Right atrium auricular region (tissue), 2 donors: ENCODE data around the gene REG3G. TPM values are rescaled to one million over a fixed set of nuclear protein-coding genes. Genes with fewer than 3 reads are reported as not detected.

Experiments used
- DNase-seq: peaks from one replicate; pipeline ENCODE4 v3.0.0-alpha.2; 2019; ENCODE audit warnings: low spot score
- H3K27ac ChIP-seq, 2 donors: fragments of 200-600 bp; sonication (generic); 1 replicate in 1 of 2; 2 replicates in 1 of 2; pipeline ENCODE4 v1.5.1; 2016 to 2019
- H3K27me3 ChIP-seq, 2 donors: fragments of 200-600 bp; sonication (generic); one replicate each; pipeline versions ENCODE4 v1.5.1 to v1.6.0; 2017 to 2019
- H3K36me3 ChIP-seq: fragments of 200-600 bp; sonication (generic); one replicate; pipeline ENCODE4 v1.5.1; 2016
- H3K4me1 ChIP-seq, 2 donors: fragments of 200-600 bp; sonication (generic); one replicate each; pipeline versions ENCODE4 v1.5.1 to v1.6.0; 2017 to 2019
- H3K4me3 ChIP-seq, 2 donors: fragments of 200-600 bp; sonication (generic); 1 replicate in 1 of 2; 2 replicates in 1 of 2; pipeline ENCODE4 v1.5.1; 2017 to 2019; ENCODE audit warnings: mild to moderate bottlenecking in 1 of 2, moderate library complexity in 1 of 2
- H3K9me3 ChIP-seq, 2 donors: fragments of 200-600 bp; sonication (generic); one replicate each; pipeline ENCODE4 v1.5.1; 2019
- CTCF ChIP-seq, 2 donors: fragments of 200-600 bp; sonication (generic); IDR thresholded peaks; one replicate each; pipeline ENCODE4 v1.5.1; 2019; ENCODE audit warnings: antibody characterized with exemption in 2 of 2
- total RNA-seq, 2 donors: library from RNA; depleted of rRNA; stranded (reverse); fragments of >200 nt; gene quantifications; one replicate each; pipeline ENCODE4 v1.1.0, GENCODE V29; 2016

REG3G gene
- total RNA-seq, 2 donors from 2014 or later = not detected

DNA sequence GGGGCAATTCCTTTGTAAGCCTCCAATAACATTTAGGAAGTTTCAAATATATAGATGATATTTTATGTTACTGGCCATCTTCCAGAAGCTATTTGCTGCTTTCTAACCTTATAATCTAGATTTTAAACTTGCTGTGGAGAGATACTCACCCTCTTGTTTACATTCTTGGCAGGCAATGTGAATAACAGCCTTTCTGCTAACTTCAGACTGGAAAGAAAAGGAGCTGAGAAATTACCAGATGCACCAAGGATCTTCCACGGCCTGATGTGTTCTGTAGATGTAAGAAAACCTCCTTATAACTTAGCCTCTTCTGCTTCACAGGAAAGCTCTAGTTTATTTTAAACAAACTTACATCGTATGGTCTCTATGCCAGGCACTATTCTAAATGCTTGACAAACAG lies 45.6 kb downstream of the REG3G start:
- no peaks in the 10 kb centered on the region for H3K36me3 ChIP-seq
- H3K27ac ChIP-seq = no peak overlapping the region
- DNase-seq = no peak
- no peak overlapping the region for H3K4me3 ChIP-seq
- TF ChIP-seq CTCF (IDR thresholded peaks at IDR 0.05) = no peak
- no peaks in the 10 kb centered on the region for H3K4me1 ChIP-seq
- no peaks in the 10 kb centered on the region for H3K27me3 ChIP-seq
- H3K9me3 ChIP-seq = no peaks in the 10 kb centered on the region

Other genes starting within 250 kb of the REG3G start
- not detected for gene REG1B, start 62.3 kb downstream of the REG3G start, total RNA-seq
- gene REG1A, start 94.8 kb downstream of the REG3G start, total RNA-seq = not detected
- not detected for gene REG3A, start 134.1 kb downstream of the REG3G start, total RNA-seq